Melanocyte of skin (primary cell): ENCODE results near the gene ESRRA. TPM values are rescaled to one million over a fixed set of nuclear protein-coding genes. Genes with fewer than 3 reads are reported as not detected.

ENCODE experiments used
- small RNA-seq, 2 donors: library from RNA; depleted of rRNA; stranded (forward); fragments of <200 nt; gene quantifications; one replicate each; pipeline ENCODE3, GENCODE V24; 2012
- total RNA-seq, 2 donors: library from RNA; depleted of rRNA; stranded (reverse); fragments of >200 nt; gene quantifications; 2 replicates each; pipeline ENCODE4 v1.2.3, GENCODE V29; 2012

The ESRRA gene
- total RNA-seq: 10 to 100 TPM; 29.9 to 37.6 TPM

DNA sequence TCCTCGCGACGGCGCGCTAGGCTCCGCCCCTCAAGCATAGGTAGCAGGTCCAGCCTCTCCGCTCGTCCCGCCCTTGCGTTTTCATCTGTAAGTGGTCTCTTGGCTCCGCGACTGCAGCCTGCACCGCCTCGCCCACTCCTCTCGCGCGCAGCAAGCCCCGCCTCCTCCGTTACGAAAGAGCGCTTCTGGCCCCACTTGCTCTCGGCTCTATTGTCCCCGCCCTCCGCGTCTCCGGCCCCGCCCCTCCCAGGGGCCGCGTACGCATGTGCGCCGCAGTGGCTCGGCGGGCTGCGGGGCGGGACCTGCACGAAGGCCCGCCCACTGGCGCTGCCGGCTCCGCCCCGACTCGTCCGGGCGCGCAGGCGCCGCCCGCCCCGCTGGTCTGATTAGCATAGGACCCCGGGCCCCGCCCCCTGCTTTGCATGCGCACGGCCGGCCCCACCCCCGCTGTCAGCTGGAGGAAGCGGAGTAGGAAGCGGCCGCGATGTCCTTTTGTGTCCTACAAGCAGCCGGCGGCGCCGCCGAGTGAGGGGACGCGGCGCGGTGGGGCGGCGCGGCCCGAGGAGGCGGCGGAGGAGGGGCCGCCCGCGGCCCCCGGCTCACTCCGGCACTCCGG, at the start of gene ESRRA:
TSS of gene ESRRA (plus strand) at position 450 of the 616 bp plus-strand sequence. CDS start 1,656 bp downstream, outside the sequence.

DNA sequence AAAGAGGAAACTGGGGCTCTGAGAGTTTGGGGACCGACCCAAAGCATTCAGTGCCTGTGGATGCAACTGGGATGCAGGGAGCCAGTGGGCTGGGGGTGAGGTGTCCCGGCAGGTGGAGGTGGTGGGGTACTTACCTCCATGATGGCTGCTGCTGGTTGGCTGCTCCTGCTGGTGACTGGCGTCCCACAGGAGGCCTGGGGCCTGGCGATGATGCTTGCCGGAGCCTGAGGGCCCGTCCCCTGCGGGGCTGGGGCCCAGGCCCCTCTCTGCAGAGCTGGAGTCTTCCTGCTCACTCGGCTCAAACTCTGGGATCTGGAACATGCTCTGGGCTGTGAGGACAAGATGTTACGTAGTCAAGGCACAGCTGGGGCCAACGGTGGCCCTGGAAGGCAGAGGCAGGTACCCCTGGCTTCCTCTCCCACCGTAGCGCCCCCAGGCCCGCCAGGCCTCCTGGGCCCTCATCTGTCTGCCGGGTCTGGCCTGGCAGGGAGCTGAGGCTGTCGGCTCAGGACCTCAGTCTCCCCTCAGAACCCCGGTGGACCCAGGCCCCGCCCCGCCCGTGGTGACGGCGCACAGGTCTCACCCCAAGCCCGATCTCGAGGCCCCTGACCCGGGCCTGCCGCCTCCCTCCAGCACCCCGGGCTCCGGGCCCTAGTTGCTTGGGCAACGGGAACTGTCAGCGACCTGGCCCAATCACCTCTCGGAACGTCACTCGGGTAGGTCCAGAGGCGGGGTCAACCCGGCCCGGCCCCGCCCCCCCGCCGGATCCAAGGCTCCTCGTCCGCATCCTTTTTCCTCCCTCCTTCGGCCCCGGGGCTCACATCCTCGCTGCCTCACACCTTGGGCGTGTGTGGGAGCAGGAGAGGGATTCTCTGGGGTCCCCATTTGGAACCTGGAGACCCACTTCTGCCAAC, 21.0 kb upstream of the ESRRA start, which contains the start of gene BAD:
TSS of gene BAD (minus strand) at position 618 of the 914 bp plus-strand sequence. CDS start at position 321, 297 bp downstream.

DNA sequence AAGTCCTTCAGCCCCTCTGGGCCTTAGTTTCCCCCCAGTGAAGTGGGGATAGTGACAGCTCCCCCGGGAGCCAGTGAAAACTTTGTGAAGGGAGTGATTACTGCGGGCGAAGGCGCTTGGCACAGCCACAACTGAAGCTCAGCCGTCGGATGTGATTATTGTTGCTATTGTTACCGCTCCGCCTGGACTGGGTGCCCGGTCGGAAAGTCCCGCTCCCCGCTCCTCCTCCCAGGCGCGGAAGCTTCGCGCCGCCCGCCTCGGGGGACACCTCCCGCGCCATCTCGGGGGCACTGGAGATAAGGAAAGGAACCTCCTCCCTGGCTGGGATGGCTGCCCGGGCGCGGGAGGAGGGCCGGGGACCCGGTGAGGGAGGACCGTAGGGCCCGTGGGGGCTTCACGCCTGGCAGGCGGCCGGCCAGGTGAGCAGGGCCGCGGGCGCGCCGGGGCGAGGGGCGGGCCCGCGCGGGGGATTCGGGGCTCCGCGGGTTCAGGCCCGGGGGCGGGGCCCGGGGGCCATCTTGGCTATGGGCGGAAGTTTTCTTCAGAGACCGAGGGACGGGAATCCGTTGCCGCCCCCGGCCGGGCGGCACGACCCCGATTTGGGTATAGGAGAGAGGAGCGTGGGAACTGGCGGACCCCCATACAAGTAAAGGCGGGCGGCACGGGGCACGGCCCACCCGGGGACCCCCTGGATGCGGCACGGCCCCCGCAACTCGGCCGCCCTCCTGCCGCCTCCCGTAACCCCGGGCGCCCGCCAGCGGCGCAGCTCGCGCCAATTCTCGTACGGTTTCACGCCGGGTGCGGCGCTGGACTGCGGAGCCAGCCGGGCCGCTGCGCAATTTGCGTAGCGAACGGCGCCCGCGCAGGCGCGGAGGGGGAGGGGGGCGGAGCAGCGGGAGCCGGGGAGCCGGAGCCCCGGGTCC, 20.1 kb upstream of the ESRRA start, which contains the start of gene GPR137:
TSS of gene GPR137 (plus strand) at position 887 of the 923 bp plus-strand sequence. CDS start 677 bp downstream, outside the sequence.

DNA sequence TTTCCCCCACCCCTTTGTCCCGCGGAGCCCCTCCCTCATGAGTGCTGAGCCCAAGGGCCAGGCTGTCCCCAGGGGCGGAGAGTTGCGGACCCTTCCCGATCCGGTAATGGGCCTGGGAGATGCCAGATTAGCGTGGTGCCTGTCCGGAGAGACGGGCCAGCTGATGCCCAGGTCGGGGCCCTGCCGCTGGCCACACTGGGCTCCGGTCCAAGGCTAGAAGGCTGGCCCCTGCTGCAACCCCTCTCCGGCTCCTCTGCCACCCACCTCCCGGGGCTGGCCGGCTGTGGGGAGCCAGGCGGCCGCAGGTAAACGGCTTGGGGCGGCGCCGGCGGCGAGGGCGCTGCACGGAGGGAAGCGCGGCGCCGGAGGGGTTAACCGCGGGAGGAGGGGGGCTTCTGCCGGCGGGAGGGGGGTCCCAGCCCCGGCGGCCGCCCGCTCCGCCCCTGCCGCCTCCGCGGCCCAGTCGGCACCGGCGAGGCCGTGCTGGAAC, 14.0 kb upstream of the ESRRA start, which contains the start of gene KCNK4:
TSS of gene KCNK4 (plus strand) at position 41 of the 490 bp plus-strand sequence. CDS start 1,717 bp downstream, outside the sequence.

DNA sequence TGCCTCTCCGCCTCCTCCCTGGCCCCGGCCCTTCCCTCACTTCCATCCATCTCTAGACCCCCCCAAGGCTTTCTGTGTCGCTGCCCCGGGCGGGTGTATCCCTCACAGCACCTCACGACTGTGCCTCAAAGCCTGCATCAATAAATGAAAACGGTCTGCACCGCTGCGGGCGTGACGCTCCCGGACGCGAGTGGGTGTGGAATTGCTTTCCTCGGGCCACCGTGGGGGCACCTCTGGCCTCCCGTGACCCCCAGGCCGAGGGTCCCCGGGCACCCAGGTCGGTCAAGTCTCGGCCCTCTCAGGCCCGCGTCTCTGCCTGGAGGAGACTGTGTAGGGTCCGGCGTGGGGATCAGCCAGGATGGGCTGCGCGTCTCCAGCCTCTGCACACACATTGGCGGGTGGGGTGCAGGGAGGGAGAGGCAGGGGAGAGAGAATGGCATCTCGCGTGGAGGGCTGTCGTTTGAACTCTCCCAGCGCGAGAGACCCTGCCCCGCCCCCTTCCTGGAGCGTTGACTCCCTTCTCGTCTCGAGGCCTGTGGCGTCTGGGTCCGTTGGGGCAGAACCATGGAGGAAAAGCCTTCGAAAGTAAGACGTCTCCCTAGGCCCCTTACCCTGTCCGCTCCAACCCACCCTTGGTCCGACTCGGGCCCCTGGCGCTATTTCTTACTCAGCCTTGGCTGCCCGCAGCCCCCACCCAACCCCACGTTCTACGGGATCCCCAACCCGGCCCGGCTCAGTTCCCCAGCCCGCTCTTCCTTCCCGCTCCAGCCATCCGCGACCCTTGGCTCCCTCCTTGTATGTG, 5.3 kb upstream of the ESRRA start, which contains the start of gene CATSPERZ:
TSS of gene CATSPERZ (plus strand) at position 512 of the 802 bp plus-strand sequence. CDS start at position 565, 53 bp downstream.

DNA sequence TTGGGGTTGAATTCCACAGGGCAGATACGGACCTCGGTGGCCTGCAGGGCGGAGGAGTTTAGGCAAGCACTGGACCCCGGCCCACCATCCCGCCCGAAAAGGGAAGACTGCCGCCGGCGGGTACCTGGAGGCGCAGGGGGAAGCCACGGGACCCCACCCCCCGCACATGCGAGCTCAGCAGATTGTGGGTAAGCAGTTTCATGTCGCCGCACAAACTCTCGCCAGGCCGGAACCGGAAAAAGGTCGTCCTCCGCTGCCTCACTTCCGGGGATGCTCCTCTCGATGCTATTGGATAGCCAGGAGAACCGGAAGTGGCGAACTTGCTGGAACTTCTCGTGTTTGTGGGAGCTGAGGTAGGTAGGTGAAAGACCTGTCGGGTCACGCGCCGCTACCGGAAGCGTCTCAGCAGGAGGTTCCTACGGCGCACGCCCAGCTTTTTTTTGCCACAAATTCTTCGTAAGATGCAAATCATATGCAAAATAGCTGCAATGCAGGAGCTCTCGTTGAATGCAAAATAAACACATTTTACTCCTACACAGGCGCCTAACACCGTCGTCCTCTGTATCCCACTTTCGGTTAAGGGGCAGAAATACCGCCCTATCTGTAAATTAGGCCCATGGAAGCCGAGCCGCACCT, 12.1 kb downstream of the ESRRA start, which contains the start of gene TRMT112:
TSS of gene TRMT112 (minus strand) at position 235 of the 636 bp plus-strand sequence. CDS start at position 202, 33 bp downstream.

DNA sequence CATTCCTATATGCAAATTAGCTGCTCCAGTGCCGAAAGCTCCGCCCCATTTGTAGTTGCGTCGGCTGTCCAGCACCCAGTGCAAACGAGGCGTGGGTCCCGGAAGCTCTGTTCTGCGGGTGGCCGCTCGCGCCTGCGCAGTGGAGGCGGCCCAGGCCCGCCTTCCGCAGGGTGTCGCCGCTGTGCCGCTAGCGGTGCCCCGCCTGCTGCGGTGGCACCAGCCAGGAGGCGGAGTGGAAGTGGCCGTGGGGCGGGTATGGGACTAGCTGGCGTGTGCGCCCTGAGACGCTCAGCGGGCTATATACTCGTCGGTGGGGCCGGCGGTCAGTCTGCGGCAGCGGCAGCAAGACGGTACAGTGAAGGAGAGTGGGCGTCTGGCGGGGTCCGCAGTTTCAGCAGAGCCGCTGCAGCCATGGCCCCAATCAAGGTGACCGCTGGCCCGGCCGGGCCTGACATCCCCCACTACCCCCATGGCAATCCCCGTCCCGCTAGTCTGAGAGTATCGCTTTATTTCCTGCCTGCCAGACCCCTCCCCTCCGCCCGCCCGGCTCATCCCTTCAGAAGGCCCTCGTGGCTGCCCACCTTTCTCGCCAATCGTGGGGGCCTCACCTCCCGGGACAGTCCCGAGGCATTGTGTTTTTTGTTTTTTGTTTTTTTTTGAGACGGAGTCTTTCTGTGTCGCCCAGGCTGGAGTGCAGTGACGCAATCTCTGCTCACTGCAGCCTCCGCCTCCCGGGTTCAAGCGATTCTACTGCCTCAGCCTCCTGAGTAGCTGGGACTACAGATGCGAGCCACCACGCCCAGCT, 12.8 kb downstream of the ESRRA start, which contains the start of gene PRDX5:
TSS of gene PRDX5 (plus strand) at position 161 of the 805 bp plus-strand sequence. CDS start at position 256, 95 bp downstream.

DNA sequence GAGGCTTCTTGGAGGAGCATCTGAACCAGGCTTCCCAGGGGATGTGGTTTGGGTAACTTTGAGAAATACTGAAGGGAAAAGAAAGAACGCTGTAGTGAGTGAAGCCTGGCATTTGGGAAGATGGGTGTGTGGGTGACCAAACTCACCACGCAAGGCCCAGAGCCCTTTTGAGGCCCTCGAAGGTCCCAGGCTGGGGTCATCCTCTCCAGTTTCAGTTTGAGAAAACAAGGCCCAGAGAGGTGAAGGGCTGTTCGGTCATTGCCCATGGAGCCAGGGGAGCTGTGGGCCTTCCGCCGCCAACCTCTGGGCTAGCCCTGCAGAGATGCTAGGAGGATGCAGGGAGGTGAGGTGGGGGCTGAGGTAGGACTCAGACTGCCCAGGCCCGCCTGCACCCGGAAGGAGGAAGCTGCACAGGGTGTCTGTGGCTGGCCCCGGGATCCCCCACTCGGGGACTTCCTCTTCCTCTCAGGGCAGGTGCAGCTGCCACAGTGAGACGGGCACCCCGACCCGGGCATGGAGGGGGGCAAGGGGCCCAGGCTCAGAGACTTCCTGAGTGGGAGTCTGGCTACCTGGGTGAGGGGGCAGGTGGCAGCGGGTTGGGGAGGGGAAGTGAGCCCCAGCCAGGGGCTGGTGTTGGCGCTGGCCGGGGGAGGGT, 34.6 kb downstream of the ESRRA start, which contains the start of gene CCDC88B:
TSS of gene CCDC88B (plus strand) at position 451 of the 655 bp plus-strand sequence. CDS start at position 514, 63 bp downstream.

DNA sequence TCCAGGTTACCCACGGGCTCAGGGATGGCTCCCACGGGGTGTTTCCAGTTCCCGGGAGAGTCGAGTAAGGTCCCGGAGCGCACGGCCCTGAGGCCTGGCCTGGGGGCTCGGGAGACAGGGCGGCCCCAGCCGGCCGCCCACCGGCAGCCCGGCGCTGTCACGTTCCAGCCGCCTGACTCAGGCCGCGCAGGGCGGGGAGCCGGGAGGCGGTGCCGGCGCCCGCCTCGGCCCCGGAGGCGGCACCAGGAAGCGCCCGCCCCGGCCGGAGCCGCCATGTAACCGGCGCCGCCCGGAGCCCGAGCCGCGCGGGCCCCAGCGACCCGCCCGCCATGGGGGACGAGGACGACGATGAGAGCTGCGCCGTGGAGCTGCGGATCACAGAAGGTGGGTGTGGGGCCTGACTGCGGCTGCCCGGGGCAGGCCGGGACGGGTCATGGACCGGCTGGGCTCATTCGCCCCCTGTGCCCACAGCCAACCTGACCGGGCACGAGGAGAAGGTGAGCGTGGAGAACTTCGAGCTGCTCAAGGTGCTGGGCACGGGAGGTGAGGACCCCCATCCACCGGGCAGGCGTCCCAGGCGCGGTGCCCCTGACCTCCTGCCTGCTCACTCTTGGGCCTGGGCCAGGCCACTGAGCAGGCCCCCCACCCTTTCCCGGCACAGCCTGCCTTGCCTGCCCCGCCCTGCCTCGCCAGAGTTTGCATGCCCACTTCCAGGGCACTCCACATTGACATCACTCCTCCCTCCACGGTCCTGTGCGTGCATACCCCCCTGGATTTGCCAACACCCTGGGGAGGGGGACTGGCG, 53.8 kb downstream of the ESRRA start, which contains the start of gene RPS6KA4:
TSS of gene RPS6KA4 (plus strand) at position 256 of the 805 bp plus-strand sequence. CDS start at position 330, 74 bp downstream.

Small RNA genes within 50 kb of the gene (small RNA-seq; reads per million reads assigned to genes)
- gene MIR7155 (0 reads per million in 2 donors), gene RF00019 (0 reads per million in 2 donors)

Other genes starting within 250 kb of the ESRRA start
- gene MACROD1, start 139.4 kb upstream of the ESRRA start, total RNA-seq: 10 to 100 TPM; 20.0 to 23.3 TPM
- gene STIP1, start 119.4 kb upstream of the ESRRA start, total RNA-seq: 100 to 1,000 TPM; 176 to 357 TPM
- gene FERMT3, start 98.8 kb upstream of the ESRRA start, total RNA-seq: 10 to 100 TPM; 31.6 to 41.3 TPM
- 10 to 100 TPM; 21.0 to 33.0 TPM for gene TRPT1, start 79.3 kb upstream of the ESRRA start, total RNA-seq
- gene NUDT22, start 79.2 kb upstream of the ESRRA start, total RNA-seq: 10 to 100 TPM; 64.0 to 75.3 TPM
- gene DNAJC4, start 75.0 kb upstream of the ESRRA start, total RNA-seq: 10 to 100 TPM in 1 of 2 donors, 1 to 10 TPM in 1; 4.3 to 11.4 TPM
- 10 to 100 TPM; 42.6 to 57.1 TPM for gene VEGFB, start 70.9 kb upstream of the ESRRA start, total RNA-seq
- 10 to 100 TPM; 28.2 to 57.3 TPM for gene FKBP2, start 64.4 kb upstream of the ESRRA start, total RNA-seq
- 100 to 1,000 TPM in 1 of 2 donors, 10 to 100 TPM in 1; 66.8 to 144 TPM for gene PPP1R14B, start 58.6 kb upstream of the ESRRA start, total RNA-seq
- gene PLCB3, start 54.0 kb upstream of the ESRRA start, total RNA-seq: 10 to 100 TPM; 20.0 to 28.0 TPM
- gene BAD, start 20.9 kb upstream of the ESRRA start, total RNA-seq: 10 to 100 TPM; 60.6 to 69.5 TPM
- 10 to 100 TPM; 16.0 to 21.7 TPM for gene GPR137, start 19.7 kb upstream of the ESRRA start, total RNA-seq
- under 1 TPM in 1 of 2 donors, not detected in 1; 0.34 TPM for gene KCNK4, start 14.2 kb upstream of the ESRRA start, total RNA-seq
- gene CATSPERZ, start 5.2 kb upstream of the ESRRA start, total RNA-seq: under 1 TPM; 0.34 to 0.67 TPM
- 100 to 1,000 TPM; 121 to 195 TPM for gene TRMT112, start 12.0 kb downstream of the ESRRA start, total RNA-seq
- 100 to 1,000 TPM; 128 to 150 TPM for gene PRDX5, start 12.6 kb downstream of the ESRRA start, total RNA-seq
- 1 to 10 TPM; 2.1 to 2.7 TPM for gene CCDC88B, start 34.7 kb downstream of the ESRRA start, total RNA-seq
- 10 to 100 TPM; 48.6 to 50.2 TPM for gene RPS6KA4, start 53.6 kb downstream of the ESRRA start, total RNA-seq